Measurements from ENCODE around the gene IFI27L1.

Gene IFI27L1

GRCh38 chr14:94077111-94077821 lies 3.8 kb upstream of the IFI27L1 start:
- Histone ChIP-seq H3K4me1 (ENCODE audit: control insufficient read depth in 2 of 2, insufficient read depth in 2 of 2, low read length in 2 of 2) (peaks cover 18 to 28% of the 10 kb centered on the region in 2 donors), H3K9ac (ENCODE audit: low read depth in 1 of 2, low read length in 2 of 2) (no peak overlapping the region), H3K4me3 (ENCODE audit: low read length in 2 of 2) (peak overlapping the region; percentile 29 to 31), H3K9me3 (ENCODE audit: control insufficient read depth in 2 of 2, low read length in 2 of 2) (peaks cover 0 to 8% of the 10 kb centered on the region in 2 donors), H3K36me3 (ENCODE audit: control insufficient read depth in 2 of 2, insufficient read depth in 2 of 2, low read length in 2 of 2) (peaks cover 10 to 21% of the 10 kb centered on the region in 2 donors), H3K27me3 (ENCODE audit: control insufficient read depth in 2 of 2, insufficient read depth in 2 of 2, low read length in 2 of 2) (no peaks in the 10 kb centered on the region), H3K27ac (ENCODE audit: low read depth in 2 of 2, low read length in 2 of 2) (no peak overlapping the region)

GRCh38 chr14:94077823-94078222 lies 3.3 kb upstream of the IFI27L1 start:
- H3K4me3 ChIP-seq (ENCODE audit: low read length in 2 of 2): peak overlapping the region; percentile 13 to 95
- H3K27me3 ChIP-seq (ENCODE audit: control insufficient read depth in 2 of 2, insufficient read depth in 2 of 2, low read length in 2 of 2): no peaks in the 10 kb centered on the region
- H3K27ac ChIP-seq (ENCODE audit: low read depth in 2 of 2, low read length in 2 of 2): no peak overlapping the region
- peaks cover 18 to 28% of the 10 kb centered on the region in 2 donors for H3K4me1 ChIP-seq (ENCODE audit: control insufficient read depth in 2 of 2, insufficient read depth in 2 of 2, low read length in 2 of 2)
- peaks cover 0 to 8% of the 10 kb centered on the region in 2 donors for H3K9me3 ChIP-seq (ENCODE audit: control insufficient read depth in 2 of 2, low read length in 2 of 2)
- no peak overlapping the region for H3K9ac ChIP-seq (ENCODE audit: low read depth in 1 of 2, low read length in 2 of 2)
- peaks cover 10 to 21% of the 10 kb centered on the region in 2 donors for H3K36me3 ChIP-seq (ENCODE audit: control insufficient read depth in 2 of 2, insufficient read depth in 2 of 2, low read length in 2 of 2)

- Histone ChIP-seq H3K36me3 (ENCODE audit: control insufficient read depth in 2 of 2, insufficient read depth in 2 of 2, low read length in 2 of 2) (peaks cover 10 to 21% of the 10 kb centered on the region in 2 donors), H3K27me3 (ENCODE audit: control insufficient read depth in 2 of 2, insufficient read depth in 2 of 2, low read length in 2 of 2) (no peaks in the 10 kb centered on the region), H3K4me1 (ENCODE audit: control insufficient read depth in 2 of 2, insufficient read depth in 2 of 2, low read length in 2 of 2) (peaks cover 18 to 28% of the 10 kb centered on the region in 2 donors), H3K9me3 (ENCODE audit: control insufficient read depth in 2 of 2, low read length in 2 of 2) (peaks cover 0 to 2% of the 10 kb centered on the region in 2 donors), H3K4me3 (ENCODE audit: low read length in 2 of 2) (peak overlapping the region; percentile 93 to 95), H3K27ac (ENCODE audit: low read depth in 2 of 2, low read length in 2 of 2) (peak overlapping the region; percentile 92), H3K9ac (ENCODE audit: low read depth in 1 of 2, low read length in 2 of 2) (peak overlapping the region; percentile 95 to 96)
Observed at GRCh38 chr14:94079891-94080620, 1.1 kb upstream of the IFI27L1 start.

- H3K9me3 ChIP-seq (ENCODE audit: control insufficient read depth in 2 of 2, low read length in 2 of 2): no peaks in the 10 kb centered on the region
- H3K27ac ChIP-seq (ENCODE audit: low read depth in 2 of 2, low read length in 2 of 2): peak overlapping the region; percentile 92
Observed at GRCh38 chr14:94081386-94081820, 293 bp downstream of the IFI27L1 start.

GRCh38 chr14:94087891-94088290 lies 6.8 kb downstream of the IFI27L1 start:
- Histone ChIP-seq H3K9ac (ENCODE audit: low read depth in 1 of 2, low read length in 2 of 2) (no peak overlapping the region), H3K36me3 (ENCODE audit: control insufficient read depth in 2 of 2, insufficient read depth in 2 of 2, low read length in 2 of 2) (no peaks in the 10 kb centered on the region), H3K9me3 (ENCODE audit: control insufficient read depth in 2 of 2, low read length in 2 of 2) (no peaks in the 10 kb centered on the region), H3K27me3 (ENCODE audit: control insufficient read depth in 2 of 2, insufficient read depth in 2 of 2, low read length in 2 of 2) (no peaks in the 10 kb centered on the region), H3K4me1 (ENCODE audit: control insufficient read depth in 2 of 2, insufficient read depth in 2 of 2, low read length in 2 of 2) (no peaks in the 10 kb centered on the region), H3K4me3 (ENCODE audit: low read length in 2 of 2) (no peak overlapping the region), H3K27ac (ENCODE audit: low read depth in 2 of 2, low read length in 2 of 2) (no peak overlapping the region)

More at GRCh38 chr14:94081386-94081820, 293 bp downstream of the IFI27L1 start:
- Histone ChIP-seq H3K9ac (ENCODE audit: low read depth in 1 of 2, low read length in 2 of 2) (peak overlapping the region; percentile 95 to 96), H3K27me3 (ENCODE audit: control insufficient read depth in 2 of 2, insufficient read depth in 2 of 2, low read length in 2 of 2) (no peaks in the 10 kb centered on the region), H3K4me3 (ENCODE audit: low read length in 2 of 2) (peak overlapping the region; percentile 93 to 95), H3K36me3 (ENCODE audit: control insufficient read depth in 2 of 2, insufficient read depth in 2 of 2, low read length in 2 of 2) (peaks cover 10 to 15% of the 10 kb centered on the region in 2 donors), H3K4me1 (ENCODE audit: control insufficient read depth in 2 of 2, insufficient read depth in 2 of 2, low read length in 2 of 2) (peaks cover 18 to 28% of the 10 kb centered on the region in 2 donors)

- Histone ChIP-seq H3K4me1 (ENCODE audit: control insufficient read depth in 2 of 2, insufficient read depth in 2 of 2, low read length in 2 of 2) (no peaks in the 10 kb centered on the region), H3K9ac (ENCODE audit: low read depth in 1 of 2, low read length in 2 of 2) (no peak overlapping the region), H3K36me3 (ENCODE audit: control insufficient read depth in 2 of 2, insufficient read depth in 2 of 2, low read length in 2 of 2) (no peaks in the 10 kb centered on the region), H3K27me3 (ENCODE audit: control insufficient read depth in 2 of 2, insufficient read depth in 2 of 2, low read length in 2 of 2) (no peaks in the 10 kb centered on the region), H3K9me3 (ENCODE audit: control insufficient read depth in 2 of 2, low read length in 2 of 2) (no peaks in the 10 kb centered on the region), H3K27ac (ENCODE audit: low read depth in 2 of 2, low read length in 2 of 2) (no peak overlapping the region), H3K4me3 (ENCODE audit: low read length in 2 of 2) (no peak overlapping the region)
Observed at GRCh38 chr14:94088516-94088915, 7.4 kb downstream of the IFI27L1 start.

- Histone ChIP-seq H3K27me3 (ENCODE audit: control insufficient read depth in 2 of 2, insufficient read depth in 2 of 2, low read length in 2 of 2) (no peaks in the 10 kb centered on the region), H3K36me3 (ENCODE audit: control insufficient read depth in 2 of 2, insufficient read depth in 2 of 2, low read length in 2 of 2) (no peaks in the 10 kb centered on the region), H3K9me3 (ENCODE audit: control insufficient read depth in 2 of 2, low read length in 2 of 2) (no peaks in the 10 kb centered on the region), H3K4me1 (ENCODE audit: control insufficient read depth in 2 of 2, insufficient read depth in 2 of 2, low read length in 2 of 2) (no peaks in the 10 kb centered on the region), H3K9ac (ENCODE audit: low read depth in 1 of 2, low read length in 2 of 2) (no peak overlapping the region), H3K4me3 (ENCODE audit: low read length in 2 of 2) (no peak overlapping the region), H3K27ac (ENCODE audit: low read depth in 2 of 2, low read length in 2 of 2) (no peak overlapping the region)
Observed at GRCh38 chr14:94089479-94089878, 8.4 kb downstream of the IFI27L1 start.

- no peak overlapping the region for H3K27ac ChIP-seq (ENCODE audit: low read depth in 2 of 2, low read length in 2 of 2)
- no peak overlapping the region for H3K9ac ChIP-seq (ENCODE audit: low read depth in 1 of 2, low read length in 2 of 2)
- H3K27me3 ChIP-seq (ENCODE audit: control insufficient read depth in 2 of 2, insufficient read depth in 2 of 2, low read length in 2 of 2): no peaks in the 10 kb centered on the region
- H3K4me1 ChIP-seq (ENCODE audit: control insufficient read depth in 2 of 2, insufficient read depth in 2 of 2, low read length in 2 of 2): no peaks in the 10 kb centered on the region
- H3K4me3 ChIP-seq (ENCODE audit: low read length in 2 of 2): no peak overlapping the region
- H3K9me3 ChIP-seq (ENCODE audit: control insufficient read depth in 2 of 2, low read length in 2 of 2): no peaks in the 10 kb centered on the region
- peaks cover 3 to 8% of the 10 kb centered on the region in 2 donors for H3K36me3 ChIP-seq (ENCODE audit: control insufficient read depth in 2 of 2, insufficient read depth in 2 of 2, low read length in 2 of 2)
Observed at GRCh38 chr14:94093418-94093817, 12.3 kb downstream of the IFI27L1 start.

GRCh38 chr14:94097091-94097490 lies 16.0 kb downstream of the IFI27L1 start:
- Histone ChIP-seq H3K27ac (ENCODE audit: low read depth in 2 of 2, low read length in 2 of 2) (no peak overlapping the region), H3K4me3 (ENCODE audit: low read length in 2 of 2) (no peak overlapping the region), H3K4me1 (ENCODE audit: control insufficient read depth in 2 of 2, insufficient read depth in 2 of 2, low read length in 2 of 2) (peaks cover 0 to 1% of the 10 kb centered on the region in 2 donors), H3K27me3 (ENCODE audit: control insufficient read depth in 2 of 2, insufficient read depth in 2 of 2, low read length in 2 of 2) (no peaks in the 10 kb centered on the region), H3K9me3 (ENCODE audit: control insufficient read depth in 2 of 2, low read length in 2 of 2) (no peaks in the 10 kb centered on the region), H3K36me3 (ENCODE audit: control insufficient read depth in 2 of 2, insufficient read depth in 2 of 2, low read length in 2 of 2) (peaks cover 3 to 8% of the 10 kb centered on the region in 2 donors), H3K9ac (ENCODE audit: low read depth in 1 of 2, low read length in 2 of 2) (no peak overlapping the region)

- Histone ChIP-seq H3K4me1 (ENCODE audit: control insufficient read depth in 2 of 2, insufficient read depth in 2 of 2, low read length in 2 of 2) (peaks cover 0 to 15% of the 10 kb centered on the region in 2 donors), H3K36me3 (ENCODE audit: control insufficient read depth in 2 of 2, insufficient read depth in 2 of 2, low read length in 2 of 2) (peaks cover 3 to 8% of the 10 kb centered on the region in 2 donors)
Observed at GRCh38 chr14:94098326-94098992, 17.3 kb downstream of the IFI27L1 start.

More at GRCh38 chr14:94098326-94098992, 17.3 kb downstream of the IFI27L1 start:
- Histone ChIP-seq H3K27me3 (ENCODE audit: control insufficient read depth in 2 of 2, insufficient read depth in 2 of 2, low read length in 2 of 2) (no peaks in the 10 kb centered on the region), H3K9ac (ENCODE audit: low read depth in 1 of 2, low read length in 2 of 2) (no peak overlapping the region), H3K27ac (ENCODE audit: low read depth in 2 of 2, low read length in 2 of 2) (no peak overlapping the region), H3K9me3 (ENCODE audit: control insufficient read depth in 2 of 2, low read length in 2 of 2) (no peaks in the 10 kb centered on the region), H3K4me3 (ENCODE audit: low read length in 2 of 2) (no peak overlapping the region)

Data from mucosa of rectum (tissue), 2 donors.